CD4-positive, CD25-positive, alpha-beta regulatory T cell (primary cell): ENCODE results near the gene GYPC. TPM values are rescaled to one million over a fixed set of nuclear protein-coding genes. Genes with fewer than 3 reads are reported as not detected.
A peak's percentile ranks its signal among the peaks of the same experiment; 100 is the strongest.

Experiments used
- ATAC-seq, 2 donors: fragments of 150-1000 bp; cut with Tn5 transposase; one replicate each; pipeline ENCODE4 v1.10.0; 2021; ENCODE audit warnings: low read depth in 2 of 2, moderate number of reproducible peaks in 2 of 2, moderate library complexity in 1 of 2
- DNase-seq, 3 donors: peaks; one replicate each; pipeline versions ENCODE4 v3.0.0 to v3.0.0-alpha.2; 2012 to 2022; ENCODE audit warnings: mixed read lengths in 1 of 3
- H3K27ac ChIP-seq: one replicate; pipeline ENCODE4 v1.7.0; 2013; ENCODE audit warnings: mild to moderate bottlenecking, low read length; ENCODE audit not compliant: insufficient read depth, poor library complexity, severe bottlenecking
- H3K27me3 ChIP-seq: one replicate; pipeline ENCODE4 v1.7.0; 2013; ENCODE audit warnings: low read length; ENCODE audit not compliant: control insufficient read depth, insufficient read depth
- H3K36me3 ChIP-seq: one replicate; pipeline ENCODE4 v1.7.0; 2013; ENCODE audit warnings: mild to moderate bottlenecking, low read length, moderate library complexity; ENCODE audit not compliant: control insufficient read depth, insufficient read depth
- H3K4me1 ChIP-seq: 2 replicates; pipeline ENCODE4 v1.7.0; 2013; ENCODE audit warnings: mild to moderate bottlenecking, low read length; ENCODE audit not compliant: insufficient read depth, control insufficient read depth, poor library complexity, severe bottlenecking
- H3K4me3 ChIP-seq: one replicate; pipeline ENCODE4 v1.7.0; 2013; ENCODE audit warnings: low read depth, mild to moderate bottlenecking, low read length, moderate library complexity
- H3K9me3 ChIP-seq, 2 experiments: 1 replicate in 1 of 2; 2 replicates in 1 of 2; pipeline ENCODE4 v1.7.0; 2013; ENCODE audit warnings: low read length in 2 of 2, mild to moderate bottlenecking in 1 of 2, moderate library complexity in 1 of 2; ENCODE audit not compliant: control insufficient read depth in 2 of 2
- H3K27ac Mint-ChIP-seq, 3 donors: one replicate each; pipeline ENCODE4 v1.8.0; 2020 to 2022; ENCODE audit warnings: mild to moderate bottlenecking in 3 of 3, mixed read lengths in 3 of 3, moderate library complexity in 2 of 3
- H3K27me3 Mint-ChIP-seq: one replicate; pipeline ENCODE4 v1.8.0; 2022; ENCODE audit warnings: mild to moderate bottlenecking, mixed read lengths
- H3K36me3 Mint-ChIP-seq: one replicate; pipeline ENCODE4 v1.8.0; 2020; ENCODE audit warnings: mixed read lengths
- H3K4me1 Mint-ChIP-seq, 4 donors: one replicate each; pipeline ENCODE4 v1.8.0; 2020 to 2022; ENCODE audit warnings: mixed read lengths in 4 of 4, mild to moderate bottlenecking in 1 of 4
- H3K4me3 Mint-ChIP-seq, 4 donors: one replicate each; pipeline ENCODE4 v1.8.0; 2020 to 2022; ENCODE audit warnings: mild to moderate bottlenecking in 4 of 4, mixed read lengths in 4 of 4, moderate library complexity in 3 of 4
- H3K9me3 Mint-ChIP-seq, 7 donors: one replicate each; pipeline ENCODE4 v1.8.0; 2020 to 2022; ENCODE audit warnings: mixed read lengths in 7 of 7, mild to moderate bottlenecking in 3 of 7, moderate library complexity in 2 of 7
- polyA plus RNA-seq, 4 donors: library from polyadenylated mRNA; unstranded; fragments of 300-500 nt; fragmentation: Illumina TruSeq; gene quantifications; one replicate each; pipeline ENCODE4 v1.2.3, GENCODE V29; 2021
- total RNA-seq: library from RNA; stranded (reverse); gene quantifications from one replicate; pipeline ENCODE4 v1.2.3, GENCODE V29; 2022

GYPC gene
- total and polyA plus RNA-seq, 5 donors from 2014 or later: 75.2 to 210 (median 186) TPM

- H3K27ac Mint-ChIP-seq: peak overlapping the region; percentile 96 to 99 (median 98)
- peak in 1 of 3 donors; percentile 56 for DNase-seq
- Histone ChIP-seq H3K27ac (peak overlapping the region; percentile 87), H3K4me3 (peak overlapping the region; percentile 96), H3K9me3 (no peaks in the 10 kb centered on the region), H3K27me3 (no peaks in the 10 kb centered on the region), H3K4me1 (peaks cover 68% of the 10 kb centered on the region), H3K36me3 (no peaks in the 10 kb centered on the region)
- peaks cover 14 to 82% (median 61%) of the 10 kb centered on the region in 4 donors for H3K4me1 Mint-ChIP-seq
- H3K27me3 Mint-ChIP-seq: peaks cover 4% of the 10 kb centered on the region
- H3K36me3 Mint-ChIP-seq: peaks cover 4% of the 10 kb centered on the region
- ATAC-seq: no peak
- peak overlapping the region; percentile 94 to 99 (median 98) for H3K4me3 Mint-ChIP-seq
- H3K9me3 Mint-ChIP-seq: no peaks in the 10 kb centered on the region
Measured at GRCh38 chr2:126658319-126658904, 2.5 kb downstream of the GYPC start.

GRCh38 chr2:126658905-126659561 is 3.1 kb downstream of the GYPC start:
- peak overlapping the region; percentile 94 to 99 (median 96) for H3K27ac Mint-ChIP-seq
- Histone ChIP-seq H3K4me1 (peaks cover 74% of the 10 kb centered on the region), H3K36me3 (no peaks in the 10 kb centered on the region), H3K27me3 (no peaks in the 10 kb centered on the region), H3K4me3 (peak overlapping the region; percentile 96), H3K9me3 (no peaks in the 10 kb centered on the region), H3K27ac (peak overlapping the region; percentile 87)
- H3K27me3 Mint-ChIP-seq: peaks cover 4% of the 10 kb centered on the region
- H3K4me3 Mint-ChIP-seq: peak overlapping the region; percentile 78 to 94 (median 89)
- ATAC-seq (peak; percentile 6 to 30), DNase-seq (peak; percentile 26 to 93 (median 44))
- peaks cover 15 to 87% (median 61%) of the 10 kb centered on the region in 4 donors for H3K4me1 Mint-ChIP-seq
- peaks cover 9% of the 10 kb centered on the region for H3K36me3 Mint-ChIP-seq
- no peaks in the 10 kb centered on the region for H3K9me3 Mint-ChIP-seq

- H3K27ac ChIP-seq: peak overlapping the region; percentile 87
- no peak for DNase-seq
- no peaks in the 10 kb centered on the region for H3K27me3 ChIP-seq
- no peak for ATAC-seq
- no peaks in the 10 kb centered on the region for H3K9me3 Mint-ChIP-seq
- H3K9me3 ChIP-seq: no peaks in the 10 kb centered on the region
- peak overlapping the region; percentile 94 to 99 (median 96) for H3K27ac Mint-ChIP-seq
- peak overlapping the region; percentile 78 to 94 (median 89) for H3K4me3 Mint-ChIP-seq
- peak overlapping the region; percentile 96 for H3K4me3 ChIP-seq
- H3K36me3 Mint-ChIP-seq: peaks cover 13% of the 10 kb centered on the region
- H3K4me1 Mint-ChIP-seq: peaks cover 22 to 89% (median 67%) of the 10 kb centered on the region in 4 donors
- H3K4me1 ChIP-seq: peaks cover 82% of the 10 kb centered on the region
- peaks cover 4% of the 10 kb centered on the region for H3K27me3 Mint-ChIP-seq
- H3K36me3 ChIP-seq: no peaks in the 10 kb centered on the region
Measured at GRCh38 chr2:126659562-126660467, 3.9 kb downstream of the GYPC start.

- H3K4me3 ChIP-seq: no peak overlapping the region
- H3K9me3 ChIP-seq: no peaks in the 10 kb centered on the region
- H3K4me3 Mint-ChIP-seq: peak overlapping the region in 3 of 4 donors; percentile 13 to 94 (median 79)
- H3K36me3 Mint-ChIP-seq: peaks cover 15% of the 10 kb centered on the region
- H3K36me3 ChIP-seq: no peaks in the 10 kb centered on the region
- no peaks in the 10 kb centered on the region for H3K9me3 Mint-ChIP-seq
- peak overlapping the region; percentile 94 to 99 (median 96) for H3K27ac Mint-ChIP-seq
- H3K27me3 ChIP-seq: no peaks in the 10 kb centered on the region
- H3K27me3 Mint-ChIP-seq: peaks cover 4% of the 10 kb centered on the region
- peaks cover 27 to 90% (median 67%) of the 10 kb centered on the region in 4 donors for H3K4me1 Mint-ChIP-seq
- DNase-seq: no peak
- H3K27ac ChIP-seq: peak overlapping the region; percentile 87
- H3K4me1 ChIP-seq: peaks cover 87% of the 10 kb centered on the region
- ATAC-seq: no peak
Measured at GRCh38 chr2:126660971-126661370, 5.0 kb downstream of the GYPC start.

- no peaks in the 10 kb centered on the region for H3K9me3 Mint-ChIP-seq
- peak overlapping the region; percentile 72 to 94 (median 82) for H3K4me3 Mint-ChIP-seq
- H3K4me3 ChIP-seq: peak overlapping the region; percentile 52
- H3K27me3 ChIP-seq: no peaks in the 10 kb centered on the region
- H3K36me3 ChIP-seq: no peaks in the 10 kb centered on the region
- DNase-seq (peak in 1 of 3 donors; percentile 20), ATAC-seq (no peak)
- H3K9me3 ChIP-seq: no peaks in the 10 kb centered on the region
- peak overlapping the region; percentile 94 to 99 (median 96) for H3K27ac Mint-ChIP-seq
- peaks cover 4% of the 10 kb centered on the region for H3K27me3 Mint-ChIP-seq
- H3K36me3 Mint-ChIP-seq: peaks cover 20% of the 10 kb centered on the region
- H3K4me1 Mint-ChIP-seq: peaks cover 29 to 95% (median 68%) of the 10 kb centered on the region in 4 donors
- H3K27ac ChIP-seq: peak overlapping the region; percentile 76
- peaks cover 89% of the 10 kb centered on the region for H3K4me1 ChIP-seq
Measured at GRCh38 chr2:126661702-126662500, 5.9 kb downstream of the GYPC start.

GRCh38 chr2:126662621-126663020 is 6.7 kb downstream of the GYPC start:
- H3K4me3 Mint-ChIP-seq: peak overlapping the region; percentile 72 to 85 (median 82)
- peak overlapping the region; percentile 94 to 99 (median 96) for H3K27ac Mint-ChIP-seq
- H3K36me3 Mint-ChIP-seq: peaks cover 21% of the 10 kb centered on the region
- peak overlapping the region; percentile 76 for H3K27ac ChIP-seq
- H3K27me3 ChIP-seq: no peaks in the 10 kb centered on the region
- H3K36me3 ChIP-seq: no peaks in the 10 kb centered on the region
- ATAC-seq: peak; percentile 26 to 56
- no peaks in the 10 kb centered on the region for H3K9me3 ChIP-seq
- no peaks in the 10 kb centered on the region for H3K9me3 Mint-ChIP-seq
- DNase-seq: peak in 2 of 3 donors; percentile 11 to 78
- H3K4me3 ChIP-seq: peak overlapping the region; percentile 52
- H3K4me1 ChIP-seq: peaks cover 84% of the 10 kb centered on the region
- peaks cover 4% of the 10 kb centered on the region for H3K27me3 Mint-ChIP-seq
- peaks cover 32 to 98% (median 66%) of the 10 kb centered on the region in 4 donors for H3K4me1 Mint-ChIP-seq
